Pons (tissue), 1 donor: ENCODE results near the gene PURA.
A peak's percentile ranks its signal among the peaks of the same experiment; 100 is the strongest.

ENCODE experiments used
- DNase-seq: peaks from one replicate; pipeline ENCODE4 v3.0.0-alpha.2; 2016; ENCODE audit warnings: low spot score

The PURA gene

GRCh38 chr5:140113699-140114263 lies at the start of gene PURA:
Gene PURA (plus strand): TSS chr5:140114109. CDS start chr5:140114182, 73 bp downstream.
- peak; percentile 81 for DNase-seq

DNA sequence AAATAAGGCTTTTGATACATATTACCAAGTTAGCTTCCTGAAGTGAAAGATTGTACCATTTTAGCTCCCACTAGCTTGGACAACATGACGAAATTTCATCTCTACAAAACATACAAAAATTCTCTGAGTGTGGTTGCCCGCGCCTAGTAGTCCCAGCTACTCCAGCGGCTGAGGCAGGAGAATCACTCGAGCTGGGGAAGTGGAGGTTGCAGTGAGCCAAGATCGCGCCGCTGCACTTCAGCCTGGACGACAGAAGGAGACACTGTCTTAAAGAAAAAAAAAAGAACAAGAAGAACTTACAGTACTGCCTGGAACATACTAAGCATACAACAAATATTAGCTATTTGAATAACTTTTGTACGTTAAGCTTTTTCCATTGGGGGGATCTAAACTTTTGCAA lies 41.1 kb upstream of the PURA start:
- no peak for DNase-seq

GRCh38 chr5:140073296-140073695 lies 40.6 kb upstream of the PURA start:
- DNase-seq, result peak; percentile 35

DNA sequence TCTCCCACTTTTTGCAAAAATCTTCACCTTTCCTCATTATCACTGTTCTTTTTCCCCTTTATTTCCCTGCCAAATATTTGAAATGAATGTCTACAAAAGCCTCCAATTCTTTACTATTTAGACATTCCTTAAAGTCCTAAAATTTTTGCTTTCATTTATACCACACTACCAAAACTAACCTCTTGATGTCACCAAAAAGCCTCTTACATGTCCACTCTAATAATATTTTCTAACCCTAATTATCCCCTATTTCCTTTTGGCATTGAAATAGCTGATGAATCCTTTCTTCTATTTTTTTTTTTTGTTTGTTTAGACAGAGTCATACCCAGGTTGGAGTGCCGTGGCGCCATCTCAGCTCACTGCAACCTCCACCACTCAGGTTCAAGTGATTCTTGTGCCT lies 38.5 kb upstream of the PURA start:
- peak; percentile 11 for DNase-seq

- no peak for DNase-seq
These were observed 37.8 kb upstream of the PURA start for GRCh38 chr5:140076142-140076541.

DNA sequence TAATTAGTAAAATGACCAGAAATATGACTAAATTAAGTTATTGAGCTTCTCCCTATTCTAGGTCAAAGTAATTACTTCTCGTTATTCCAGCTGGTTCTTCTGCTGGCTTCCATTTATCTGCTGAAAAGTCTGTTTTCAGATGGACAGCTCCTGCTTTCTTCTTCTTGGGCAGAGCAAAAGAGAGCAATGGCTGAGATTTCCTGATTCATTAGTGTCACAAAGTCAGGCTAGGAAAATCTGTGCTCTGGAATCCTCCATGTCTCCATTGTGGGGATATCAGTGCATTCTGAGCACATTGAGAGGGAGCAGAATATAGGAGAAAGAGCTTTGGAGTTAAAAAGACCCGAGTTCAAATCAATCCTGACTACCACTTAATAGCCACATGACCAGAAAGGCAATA lies 37.1 kb upstream of the PURA start:
- DNase-seq, result no peak

- no peak for DNase-seq
These were observed 30.8 kb upstream of the PURA start for GRCh38 chr5:140083120-140083519.

DNA sequence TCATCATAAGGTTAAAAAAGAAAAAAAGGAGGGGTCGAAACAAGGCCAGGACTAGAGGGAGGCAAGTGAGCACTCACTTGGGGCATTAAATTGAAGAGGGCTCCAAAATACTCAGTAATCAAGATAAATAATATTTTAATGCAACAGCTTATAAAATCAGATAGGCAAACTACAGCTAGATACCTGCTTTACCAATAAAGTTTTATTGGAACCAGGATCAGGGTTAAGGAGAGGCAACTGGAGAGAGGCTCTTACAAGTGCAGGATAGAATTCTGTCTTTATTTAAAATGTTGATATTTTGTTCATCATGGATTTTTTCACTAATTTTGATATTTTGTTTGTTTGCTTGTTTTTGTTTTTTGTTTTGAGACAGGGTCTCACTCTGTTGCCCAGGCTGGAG lies 30.3 kb upstream of the PURA start:
- no peak for DNase-seq

DNA sequence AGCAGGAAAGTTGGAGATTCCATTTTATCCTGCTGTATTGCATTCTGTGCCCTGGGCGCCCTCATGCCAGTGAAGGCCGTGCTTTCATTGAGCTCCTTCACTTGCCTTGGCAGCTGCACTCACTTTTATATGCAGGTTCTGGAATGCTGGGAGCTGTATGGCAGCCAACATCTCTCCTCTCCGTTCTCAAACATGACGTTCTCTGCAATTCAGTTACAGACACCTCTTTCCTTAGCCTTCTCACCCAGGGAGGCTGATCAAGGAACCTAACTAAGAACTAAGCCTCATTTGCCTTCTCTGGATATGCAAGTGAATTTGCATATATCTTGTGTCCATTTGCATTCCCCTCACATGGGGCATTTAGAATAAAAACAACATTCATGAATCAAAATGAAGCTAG lies 29.4 kb upstream of the PURA start:
- DNase-seq, result peak; percentile 24

- DNase-seq, result no peak
These were observed 23.7 kb upstream of the PURA start for GRCh38 chr5:140090251-140090650.

GRCh38 chr5:140093179-140093578 lies 20.7 kb upstream of the PURA start:
- DNase-seq, result no peak

- DNase-seq, result no peak
These were observed 20.0 kb upstream of the PURA start for GRCh38 chr5:140093866-140094265.

DNA sequence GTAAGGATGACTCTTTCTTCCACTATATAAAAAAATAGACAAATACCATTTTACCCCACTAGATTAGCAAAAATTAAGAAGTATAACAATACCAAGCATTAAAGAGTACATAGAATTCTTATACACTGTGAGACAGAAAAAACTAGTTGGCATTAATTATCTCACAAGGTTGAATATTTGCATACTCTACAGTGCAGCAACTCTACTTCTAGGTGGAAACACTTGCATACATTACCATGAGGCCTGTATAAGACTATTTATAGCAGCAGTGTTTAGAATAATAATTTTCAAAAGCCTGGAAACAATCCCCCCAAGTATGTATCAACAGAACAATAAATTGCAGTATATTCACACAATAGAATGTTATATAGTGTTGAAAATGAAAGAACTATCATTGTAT lies 19.0 kb upstream of the PURA start:
- no peak for DNase-seq

DNA sequence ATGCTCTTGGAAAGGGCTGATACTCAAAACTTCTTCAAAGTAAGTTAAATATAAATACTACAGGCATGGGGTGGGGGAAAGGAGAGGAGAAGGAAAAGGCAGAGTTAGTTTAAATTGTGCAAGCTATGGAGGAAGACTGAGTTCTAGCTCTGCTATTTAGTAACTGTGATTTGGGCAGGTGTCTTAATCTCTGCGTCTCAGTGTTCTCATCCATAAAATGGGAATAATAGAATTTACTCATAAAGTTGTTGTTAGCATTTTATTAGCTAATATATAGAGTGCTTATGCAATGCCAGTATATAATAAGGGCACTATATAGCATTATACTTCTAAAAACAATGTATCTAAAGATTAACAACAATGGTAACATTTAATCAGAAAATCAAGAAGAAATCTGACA lies 12.7 kb upstream of the PURA start:
- no peak for DNase-seq

- DNase-seq, result no peak
These were observed 10.8 kb upstream of the PURA start for GRCh38 chr5:140103154-140103553.

GRCh38 chr5:140104100-140104499 lies 9.8 kb upstream of the PURA start:
- DNase-seq, result no peak

GRCh38 chr5:140106101-140106500 lies 7.8 kb upstream of the PURA start:
- no peak for DNase-seq

DNA sequence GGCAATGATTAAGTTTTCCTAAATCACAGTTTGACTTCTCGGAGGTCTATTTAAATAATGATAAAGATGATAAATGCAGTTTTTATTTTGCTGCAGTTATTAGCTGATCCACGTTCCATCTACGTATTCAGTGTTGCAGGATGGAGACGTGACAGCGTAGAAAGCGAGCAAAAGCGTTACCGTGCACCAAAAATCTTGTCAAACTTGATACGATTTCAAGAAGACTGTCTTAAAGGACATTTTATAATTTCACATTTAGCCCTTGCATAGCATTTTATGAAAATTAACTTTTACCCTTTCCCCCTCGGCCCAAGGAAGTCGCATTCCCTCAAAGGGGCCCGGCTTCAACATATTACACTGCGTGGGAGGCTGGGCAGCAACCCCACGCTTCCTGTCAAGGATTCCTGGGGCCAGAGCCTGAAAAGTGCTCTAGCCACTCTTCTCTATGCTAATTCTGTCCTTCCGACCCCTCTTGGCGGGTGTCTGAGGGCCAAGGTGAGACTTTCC lies 7.1 kb upstream of the PURA start:
- DNase-seq, result no peak

GRCh38 chr5:140107312-140108092 lies 6.4 kb upstream of the PURA start:
- DNase-seq, result peak; percentile 82

GRCh38 chr5:140108093-140109017 lies 5.6 kb upstream of the PURA start:
- no peak for DNase-seq

DNA sequence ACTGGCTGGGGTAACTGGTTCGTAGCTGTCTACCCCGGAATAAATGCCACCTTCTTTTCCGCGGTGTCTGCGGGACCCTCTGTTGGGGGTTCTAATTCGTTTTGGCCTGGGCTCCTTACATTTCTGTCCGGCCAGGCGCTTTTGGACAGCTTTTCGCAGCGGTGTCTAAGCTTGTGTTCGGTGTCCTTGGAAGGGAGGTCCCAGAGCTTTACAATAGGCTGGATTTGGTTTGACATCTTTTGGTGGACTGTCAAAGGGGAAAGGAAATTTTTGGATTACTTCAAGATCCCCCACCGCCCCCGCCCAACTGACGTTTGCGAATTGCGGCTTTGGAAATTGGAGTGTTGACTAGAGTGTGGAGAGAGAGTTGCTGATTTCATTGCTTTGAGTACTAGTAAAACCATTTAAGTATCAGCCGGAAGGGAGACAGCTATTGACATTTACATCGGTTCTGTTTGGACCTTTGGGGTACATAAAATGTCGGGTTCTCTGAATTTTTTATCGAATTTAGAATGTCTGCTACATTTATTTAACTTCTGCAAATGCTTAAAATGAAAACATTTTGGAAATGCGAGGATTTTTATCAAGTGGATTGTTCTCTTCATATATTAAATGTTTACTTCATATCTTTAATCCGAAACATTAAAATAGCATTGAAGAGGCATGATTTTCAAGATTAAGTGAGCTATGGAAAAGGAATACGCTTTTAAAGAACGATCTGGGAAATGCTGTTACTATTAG lies 4.7 kb upstream of the PURA start:
- DNase-seq, result no peak
